Activated T-cell treated with anti-CD3 and anti-CD28 coated beads for 1 hour (primary cell): ENCODE measurements around the gene NBEAL1.
"Not testable (repeated sequence)": the region's sequence is repeated elsewhere in the genome, so short reads cannot be mapped to it uniquely, and the experiment has no call there.

Experiments
- DNase-seq: peaks from one replicate; pipeline ENCODE4 v3.0.0-alpha.2; 2020; ENCODE audit warnings: low read depth

Gene NBEAL1

DNA sequence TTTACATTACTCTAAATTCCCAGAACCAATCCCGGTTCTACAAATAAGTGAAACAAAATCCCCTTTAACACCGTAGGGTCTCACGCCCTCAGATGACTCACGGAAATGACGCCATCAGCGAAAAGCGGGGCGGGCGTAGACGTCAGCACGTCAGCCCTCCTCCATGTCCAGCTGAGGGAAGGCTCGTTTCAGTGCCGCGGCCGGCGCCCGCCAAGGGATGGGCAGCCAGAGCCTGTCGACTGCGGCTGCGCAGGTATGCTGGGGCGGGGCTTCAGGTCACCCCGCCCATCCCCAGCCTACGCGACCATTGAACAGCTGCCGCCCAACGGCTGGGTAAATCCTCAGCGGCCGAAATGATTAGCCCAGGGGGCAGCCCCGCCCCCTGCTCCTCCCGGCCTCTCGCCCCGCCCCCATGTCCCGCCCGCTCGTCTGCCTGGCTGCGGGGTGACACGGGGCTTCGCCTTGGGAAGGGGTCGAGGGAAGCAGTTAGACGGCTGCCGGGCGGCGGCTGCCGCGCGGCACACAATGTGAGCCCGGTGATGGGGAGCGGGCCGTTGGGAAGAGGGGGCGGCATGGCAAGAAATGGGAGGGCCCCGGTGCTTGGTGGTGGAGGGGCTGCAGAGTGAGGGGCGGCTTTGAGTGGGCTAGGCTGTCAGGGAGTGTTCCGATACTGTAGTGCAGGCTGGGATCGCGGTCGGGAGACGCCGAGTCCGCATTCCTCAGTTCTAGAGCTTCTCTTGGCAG lies at the start of gene NBEAL1:
Gene NBEAL1, plus strand, starts transcription at position 420 of the 744 bp plus-strand sequence. CDS start 1,510 bp downstream, outside the sequence.
- DNase-seq: peak; percentile 91

DNA sequence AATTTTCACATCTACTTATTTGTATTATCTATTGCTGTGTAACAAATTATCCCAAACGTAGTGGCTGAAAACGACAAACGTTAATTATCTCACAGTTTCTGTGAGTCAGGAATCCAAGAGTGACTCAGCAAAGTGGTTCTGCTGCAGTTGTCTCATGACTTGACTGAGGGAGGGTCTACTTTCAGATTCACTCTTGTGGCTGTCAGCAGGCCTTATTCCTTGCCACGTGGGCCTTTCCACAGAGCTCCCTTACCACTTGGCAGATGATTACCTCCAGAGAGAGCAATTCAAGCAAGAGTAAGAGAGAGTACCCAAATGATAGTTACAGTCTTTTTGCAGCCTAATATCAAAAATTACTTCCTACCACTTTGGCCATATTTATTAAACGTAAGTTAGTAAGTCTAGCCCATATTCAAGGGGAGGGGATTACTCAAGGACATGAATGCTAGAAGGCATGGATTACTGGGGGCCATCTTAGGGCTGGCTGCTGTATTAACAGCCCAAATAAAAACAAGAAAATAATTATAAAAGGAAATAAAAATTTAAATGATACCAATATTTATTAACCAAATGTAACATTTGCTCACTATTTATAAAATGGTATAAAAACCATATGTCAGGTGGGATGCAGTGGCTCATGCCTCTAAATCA lies 48.7 kb upstream of the NBEAL1 start:
- no peak for DNase-seq

DNA sequence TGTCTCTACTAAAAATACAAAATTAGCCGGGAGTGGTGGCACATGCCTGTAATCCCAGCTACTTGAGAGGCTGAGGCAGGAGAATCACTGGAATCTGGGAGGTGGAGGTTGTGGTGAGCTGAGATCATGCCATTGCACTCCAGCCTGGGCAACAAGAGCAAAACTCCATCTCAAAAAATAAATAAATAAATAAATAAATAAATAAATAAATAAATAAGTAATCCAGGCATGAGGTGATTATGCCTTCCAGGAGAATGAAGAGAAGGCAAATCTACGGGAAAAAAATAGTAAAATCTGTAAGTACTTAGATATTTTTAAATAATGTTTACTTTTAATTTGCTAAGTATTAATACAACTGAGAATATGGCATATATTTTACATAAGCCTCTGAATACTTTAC lies 45.3 kb upstream of the NBEAL1 start:
- not testable (repeated sequence) for DNase-seq

DNA sequence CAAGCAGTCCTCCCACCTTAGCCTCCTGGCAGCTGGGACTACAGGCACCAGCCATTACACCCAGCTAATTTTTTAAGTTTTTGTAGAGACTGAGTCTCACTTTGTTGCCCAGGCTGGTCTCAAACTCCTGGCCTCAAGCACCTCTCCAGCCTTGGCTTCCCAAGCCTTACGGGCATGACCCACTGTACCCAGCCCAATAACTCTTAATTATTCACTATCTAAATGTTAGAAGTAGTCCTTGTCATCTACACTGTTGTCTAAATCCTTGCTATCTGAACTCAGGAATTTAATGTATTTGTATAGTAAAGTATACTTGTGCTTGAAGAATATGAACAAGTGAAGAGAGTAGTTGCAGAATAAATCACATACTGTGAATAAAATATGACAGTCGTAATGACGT lies 37.9 kb upstream of the NBEAL1 start:
- DNase-seq: no peak

DNA sequence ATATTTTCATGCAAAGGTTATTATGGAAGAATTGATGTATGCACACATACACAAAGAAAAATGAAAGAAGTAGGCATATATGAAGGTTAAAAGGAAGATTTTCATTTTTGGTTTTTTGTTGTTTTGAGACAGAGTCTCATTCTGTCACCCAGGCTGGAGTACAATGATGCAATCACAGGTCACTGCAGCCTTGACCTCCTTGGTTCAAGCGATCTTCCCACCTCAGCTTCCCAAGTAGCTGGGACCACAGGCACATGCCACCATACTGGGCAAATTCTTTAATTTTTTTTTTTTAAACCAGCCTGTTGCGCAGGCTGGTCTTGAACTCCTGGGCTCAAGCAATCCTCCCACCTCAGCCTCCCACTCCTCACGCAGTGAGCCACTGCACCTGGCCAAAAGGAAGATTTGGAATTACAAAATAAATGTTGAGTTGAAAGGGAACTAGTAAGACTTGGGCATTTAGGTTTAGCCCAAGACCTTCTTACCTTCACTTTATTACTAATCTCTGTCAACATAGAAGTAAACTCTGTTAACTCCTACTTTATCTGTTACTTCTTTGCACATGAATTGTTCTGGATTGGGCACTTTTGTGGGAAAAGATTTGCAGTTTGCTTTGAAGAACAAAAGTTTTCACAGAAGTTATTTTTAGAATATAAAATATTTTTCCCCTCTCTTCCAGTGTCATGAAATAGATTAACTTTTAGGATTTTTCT lies 31.7 kb upstream of the NBEAL1 start:
- no peak for DNase-seq

DNA sequence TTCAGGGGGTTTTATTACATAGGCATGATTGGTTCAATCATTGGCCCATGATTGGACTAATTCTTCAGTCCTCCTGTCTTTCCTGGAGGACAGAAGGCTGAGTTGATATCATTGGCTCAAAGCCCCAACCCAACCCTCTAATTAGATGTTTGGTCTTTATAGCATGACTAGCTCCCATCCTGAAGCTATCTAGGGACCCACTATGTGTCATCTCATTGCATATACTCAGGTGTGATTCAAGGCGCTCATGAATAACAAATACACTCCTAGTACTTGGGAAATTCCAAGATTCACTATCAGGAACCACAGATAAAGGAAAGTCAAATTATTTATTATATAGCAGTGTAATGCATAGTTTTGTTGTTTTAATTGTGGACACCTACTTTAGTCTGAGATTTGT lies 24.9 kb upstream of the NBEAL1 start:
- DNase-seq: no peak

DNA sequence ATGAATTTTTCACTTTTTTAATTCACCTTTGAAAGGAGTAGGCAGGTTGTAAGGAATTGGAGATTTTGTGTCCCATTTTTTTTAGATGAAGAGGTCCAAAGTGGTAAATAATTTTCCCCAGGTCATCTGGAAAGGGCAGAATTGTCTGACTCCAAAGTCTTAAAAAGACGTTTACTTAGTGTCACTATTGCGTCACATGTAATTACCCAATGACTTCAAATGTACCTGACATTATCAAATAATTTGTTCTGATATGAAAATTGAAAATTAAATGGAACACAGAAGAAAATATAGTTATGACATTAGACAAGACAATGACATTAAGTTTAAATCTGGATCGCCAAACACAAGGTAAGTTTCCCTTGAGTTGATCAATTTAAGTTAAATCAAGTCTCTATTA lies 24.2 kb upstream of the NBEAL1 start:
- DNase-seq: no peak

DNA sequence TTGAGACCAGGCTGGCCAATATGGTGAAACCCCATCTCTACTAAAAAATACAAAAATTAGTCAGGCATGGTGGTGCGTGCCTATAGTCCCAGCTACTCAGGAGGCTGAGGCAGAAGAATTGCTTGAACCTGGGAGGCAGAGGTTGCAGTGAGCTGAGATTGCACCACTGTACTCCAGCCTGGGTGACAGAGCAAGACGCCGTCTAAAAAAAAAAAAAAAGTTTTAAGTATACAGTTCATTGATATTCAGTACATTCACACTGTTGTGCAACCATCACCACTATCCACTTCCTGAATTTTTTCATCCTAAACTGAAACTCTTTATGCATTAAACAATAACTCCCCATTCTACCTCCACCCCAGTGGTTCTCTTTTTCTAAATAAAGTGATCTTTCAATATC lies 17.6 kb upstream of the NBEAL1 start:
- not testable (repeated sequence) for DNase-seq

DNA sequence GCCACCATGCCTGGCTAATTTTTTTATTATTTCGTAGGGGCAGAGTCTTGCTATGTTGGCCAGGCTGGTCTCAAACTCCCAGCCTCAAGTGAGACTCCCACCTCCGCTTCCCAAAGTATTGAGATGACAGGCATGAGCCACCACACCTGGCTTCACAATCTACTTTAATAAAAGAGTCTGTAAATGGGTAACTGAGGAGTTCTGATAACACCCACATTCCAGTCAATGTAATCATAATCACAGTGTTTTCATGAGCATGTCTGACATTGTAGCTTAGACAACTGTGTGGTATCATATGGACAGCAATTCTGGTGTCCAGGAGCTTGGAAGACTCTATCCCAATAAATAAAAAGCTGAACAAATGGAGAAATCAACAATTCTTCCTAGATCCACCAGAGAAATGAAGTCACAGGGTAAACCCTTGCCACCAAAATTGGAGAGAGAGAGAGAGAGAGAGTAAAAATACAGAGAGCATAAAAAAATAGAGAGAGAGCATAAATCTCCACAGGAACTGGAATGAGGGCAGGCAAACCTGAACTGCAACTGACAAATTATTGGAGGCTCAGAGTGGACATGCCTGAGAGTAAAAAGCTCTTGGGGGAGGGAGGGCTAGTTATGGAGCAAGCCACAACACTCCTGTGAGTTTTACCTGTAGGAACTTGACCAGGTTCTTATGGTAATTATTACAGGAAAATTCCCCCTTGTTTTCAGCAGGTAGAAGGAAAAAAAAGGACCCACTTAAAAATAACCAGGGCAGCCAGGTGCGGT lies 12.4 kb upstream of the NBEAL1 start:
- no peak for DNase-seq

DNA sequence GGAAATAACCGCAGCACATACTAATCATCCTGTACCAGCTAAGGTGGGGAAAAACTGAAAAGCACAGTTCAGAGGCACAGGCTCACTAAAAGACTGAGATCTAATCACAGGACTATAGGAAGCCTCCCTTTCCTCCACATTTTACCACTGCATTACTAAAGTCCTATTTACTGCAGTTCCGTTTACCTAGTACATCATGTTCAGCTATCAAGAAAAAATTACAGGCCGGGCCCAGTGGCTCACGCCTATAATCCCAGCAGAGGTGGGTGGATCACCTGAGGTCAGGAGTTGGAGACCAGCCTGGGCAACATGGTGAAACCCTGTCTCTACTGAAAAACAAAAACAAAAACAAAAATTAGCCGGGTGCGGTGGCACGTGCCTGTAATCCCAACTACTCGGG lies 11.0 kb upstream of the NBEAL1 start:
- no peak for DNase-seq

DNA sequence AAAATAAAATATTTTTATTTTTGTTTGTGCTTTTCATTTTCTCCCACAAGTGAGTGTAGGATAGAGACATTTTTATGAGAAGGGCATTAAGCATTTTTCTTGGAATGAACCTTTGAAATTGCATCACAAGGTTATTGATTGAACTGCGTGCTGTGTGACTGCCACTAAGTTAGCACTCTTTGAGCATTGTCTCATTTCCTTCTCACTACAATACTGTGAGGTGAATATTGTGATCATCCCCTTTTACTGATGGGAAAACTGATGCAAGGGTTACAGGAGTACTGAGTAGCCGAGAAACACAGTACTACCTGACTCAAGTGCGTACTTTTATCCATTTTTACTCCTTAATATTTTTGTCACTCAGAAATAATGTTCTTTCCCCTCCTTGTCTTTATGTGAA lies 2.0 kb downstream of the NBEAL1 start:
- no peak for DNase-seq

DNA sequence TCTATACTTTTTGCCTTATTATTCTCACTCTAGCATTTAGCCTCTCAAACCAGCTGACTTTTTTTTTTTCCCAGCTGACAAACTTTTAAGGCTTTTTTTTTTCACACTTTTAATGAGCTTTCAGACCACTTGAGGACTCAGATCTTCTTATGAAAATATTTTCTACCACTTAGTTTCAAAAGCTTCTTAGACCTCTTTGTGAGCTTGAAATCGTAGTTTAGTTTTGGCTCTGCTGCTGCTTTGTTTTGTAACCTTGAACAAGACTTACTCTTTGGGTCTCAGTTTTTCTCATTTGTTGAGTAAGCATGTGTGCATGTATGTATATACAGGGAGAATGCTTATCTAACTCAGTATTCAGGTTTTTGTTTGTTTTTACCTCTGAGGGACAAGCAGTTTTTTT lies 3.5 kb downstream of the NBEAL1 start:
- no peak for DNase-seq

DNA sequence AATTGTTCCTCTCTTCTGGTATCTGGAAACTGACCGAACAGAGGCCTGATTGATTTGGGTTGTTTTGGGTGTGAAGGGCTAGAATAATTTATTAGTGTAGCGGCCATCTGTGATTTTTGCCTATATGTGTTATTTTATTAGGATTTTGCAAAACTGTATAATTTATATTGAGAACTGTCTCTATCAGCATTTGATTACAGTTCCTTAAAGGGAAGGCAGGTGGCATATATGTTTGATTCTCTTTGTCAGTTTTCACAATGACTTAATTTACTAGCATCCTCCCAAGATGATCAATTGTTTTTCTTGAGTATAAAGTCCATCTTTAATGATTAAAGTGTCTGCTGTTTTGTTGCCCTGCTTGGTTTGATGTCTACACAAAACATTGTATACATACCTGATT lies 4.5 kb downstream of the NBEAL1 start:
- no peak for DNase-seq

DNA sequence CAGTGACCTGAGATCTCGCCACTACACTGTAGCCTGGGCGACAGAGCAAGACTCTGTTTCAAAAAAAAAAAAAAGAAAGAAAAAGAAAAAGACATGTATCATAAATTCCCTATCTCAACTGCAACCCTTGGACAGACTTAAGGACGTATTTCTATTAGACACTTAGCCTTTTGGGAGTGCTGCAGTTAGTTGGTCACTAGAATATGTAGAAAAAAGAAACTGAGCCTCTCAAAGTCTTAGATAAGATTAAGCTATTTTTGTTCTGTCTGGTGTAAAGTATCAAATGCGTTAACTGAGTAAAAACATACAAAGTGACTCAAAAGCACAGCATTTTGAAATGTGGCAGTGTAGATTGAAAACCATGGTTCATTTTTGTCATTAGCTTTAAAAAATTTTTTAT lies 7.3 kb downstream of the NBEAL1 start:
- DNase-seq: no peak

DNA sequence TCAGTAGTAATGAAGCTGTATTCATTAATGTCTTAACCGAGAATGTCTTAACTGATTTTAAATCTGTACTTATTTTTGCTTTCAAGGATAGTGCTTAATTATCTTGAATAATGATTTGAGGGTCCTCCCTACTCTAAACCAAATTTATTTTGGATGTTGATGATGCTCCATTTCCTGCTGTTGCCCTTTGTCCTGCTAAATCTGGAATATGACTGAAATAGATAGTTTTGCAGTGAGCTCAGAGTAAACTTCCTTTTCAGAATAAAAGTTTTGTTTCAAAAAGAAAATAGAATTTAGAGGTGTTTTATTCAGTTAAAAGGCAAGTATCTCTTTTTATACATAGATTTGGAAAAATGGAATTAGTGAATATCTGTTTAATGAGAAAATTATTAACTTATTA lies 8.1 kb downstream of the NBEAL1 start:
- no peak for DNase-seq

DNA sequence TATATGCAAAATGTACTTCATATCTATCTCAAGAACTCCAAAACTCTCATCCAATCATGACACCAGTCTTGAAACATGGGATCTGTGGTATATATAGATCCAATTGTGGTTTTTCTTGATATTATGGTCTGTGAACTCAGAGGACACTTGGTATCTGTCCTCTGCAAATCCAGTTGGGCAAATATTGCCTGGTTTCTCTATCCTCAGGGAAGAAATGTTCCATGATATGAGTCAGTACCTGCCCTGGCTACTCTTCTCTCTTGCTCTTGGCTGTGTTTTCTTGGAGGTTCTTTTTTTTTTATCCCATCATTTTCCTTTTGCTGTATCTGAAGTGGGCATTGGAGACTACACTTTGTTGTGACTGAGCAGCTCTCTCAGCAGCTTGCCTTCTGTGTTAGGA lies 10.9 kb downstream of the NBEAL1 start:
- DNase-seq: no peak

DNA sequence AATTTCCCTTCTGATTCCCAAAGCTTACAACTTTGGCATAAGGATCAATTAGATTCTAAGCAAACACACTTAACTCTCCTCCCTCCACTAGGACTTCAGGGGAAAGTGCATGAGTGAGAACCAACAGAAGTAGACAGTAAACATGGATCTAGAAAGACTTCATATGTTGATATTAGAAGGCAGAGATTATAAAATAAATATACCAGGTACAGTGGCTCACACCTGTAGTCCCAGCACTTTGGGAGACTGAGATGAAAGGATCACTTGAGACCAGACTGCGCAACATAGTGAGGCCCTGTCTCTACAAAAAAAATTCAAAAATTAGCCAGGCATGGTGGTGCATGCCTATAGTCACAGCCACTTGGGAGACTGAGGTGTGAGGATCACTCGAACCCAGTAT lies 15.9 kb downstream of the NBEAL1 start:
- DNase-seq: no peak

DNA sequence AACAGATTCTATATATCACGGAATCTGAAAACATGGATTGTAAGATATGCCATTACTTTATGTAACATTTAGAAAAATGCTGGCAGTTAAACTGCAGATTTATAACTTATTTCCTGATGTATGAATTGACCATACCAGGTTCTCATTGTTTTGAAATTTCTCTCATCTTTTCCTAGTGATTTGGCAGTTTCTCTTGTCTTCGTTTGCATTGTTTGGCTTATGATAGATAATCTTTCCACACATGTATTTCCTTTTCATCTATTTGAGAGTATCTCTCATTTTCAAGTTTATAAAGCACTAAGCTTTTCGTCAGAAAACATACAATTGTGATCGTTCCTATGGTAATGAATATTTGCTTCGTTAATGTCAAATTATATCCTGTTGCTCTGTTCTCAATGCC lies 16.3 kb downstream of the NBEAL1 start:
- DNase-seq: no peak

DNA sequence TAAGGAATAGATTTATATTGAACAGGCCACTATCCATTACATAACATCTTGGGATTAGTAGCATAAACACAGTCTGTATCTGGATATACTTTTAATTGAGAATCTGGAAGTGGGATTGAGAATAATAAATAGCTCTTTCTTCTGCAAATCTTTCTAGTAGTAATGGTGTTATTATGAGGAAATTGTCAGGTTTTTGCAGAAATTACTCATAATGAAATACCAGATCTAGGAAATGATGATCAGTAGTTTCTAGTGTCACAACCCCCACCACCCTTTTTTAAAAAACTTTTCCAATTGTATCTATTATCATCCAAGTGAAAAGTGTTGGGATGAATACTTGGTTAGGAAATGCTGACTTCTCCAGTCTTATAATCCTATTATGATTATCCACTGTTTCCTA lies 18.7 kb downstream of the NBEAL1 start:
- no peak for DNase-seq

DNA sequence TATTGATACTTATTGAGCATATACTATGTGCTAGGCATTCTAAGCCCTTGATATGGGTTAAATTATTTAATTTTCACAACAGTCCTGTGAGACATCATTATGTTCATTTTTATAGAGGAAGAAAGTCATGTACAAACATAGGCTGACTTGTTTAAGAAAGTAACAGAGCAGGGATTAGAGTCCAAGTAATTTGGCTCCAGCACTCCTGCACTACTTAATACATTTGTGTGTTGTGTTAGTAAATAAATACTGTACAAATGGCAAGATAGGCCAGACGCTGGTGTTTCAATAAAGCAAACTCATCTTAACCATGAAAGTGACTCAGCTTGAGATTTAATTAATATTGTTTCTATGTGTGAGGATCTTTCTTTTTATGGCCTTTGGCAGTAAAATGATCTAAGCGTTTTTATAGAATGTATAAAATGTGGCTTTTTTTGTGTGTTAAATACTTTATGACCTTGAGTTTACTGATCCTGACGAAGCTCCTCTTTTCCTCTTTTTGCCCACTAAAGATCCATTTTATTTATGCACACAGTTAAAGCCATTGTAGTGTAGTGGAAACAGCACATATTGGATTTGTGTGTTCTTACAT lies 21.3 kb downstream of the NBEAL1 start:
- no peak for DNase-seq

DNA sequence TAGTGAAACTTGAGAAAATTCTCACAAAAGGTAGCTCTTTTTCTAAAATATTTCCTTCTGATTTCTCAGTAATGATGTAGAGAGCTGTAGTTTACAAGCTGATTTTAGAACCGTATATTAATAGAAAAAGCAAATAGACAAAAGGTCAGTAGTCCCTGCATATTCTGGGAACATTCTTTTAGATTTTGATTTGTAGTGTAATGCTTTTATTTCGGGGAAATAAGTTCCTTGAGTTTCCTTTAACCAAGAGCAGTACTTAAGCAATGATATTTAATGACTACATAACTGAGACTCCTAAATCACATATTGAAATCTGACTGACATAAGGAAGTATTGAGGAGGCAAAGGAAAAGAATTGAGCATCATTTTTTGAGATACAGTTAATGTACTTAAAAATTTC lies 22.4 kb downstream of the NBEAL1 start:
- no peak for DNase-seq

DNA sequence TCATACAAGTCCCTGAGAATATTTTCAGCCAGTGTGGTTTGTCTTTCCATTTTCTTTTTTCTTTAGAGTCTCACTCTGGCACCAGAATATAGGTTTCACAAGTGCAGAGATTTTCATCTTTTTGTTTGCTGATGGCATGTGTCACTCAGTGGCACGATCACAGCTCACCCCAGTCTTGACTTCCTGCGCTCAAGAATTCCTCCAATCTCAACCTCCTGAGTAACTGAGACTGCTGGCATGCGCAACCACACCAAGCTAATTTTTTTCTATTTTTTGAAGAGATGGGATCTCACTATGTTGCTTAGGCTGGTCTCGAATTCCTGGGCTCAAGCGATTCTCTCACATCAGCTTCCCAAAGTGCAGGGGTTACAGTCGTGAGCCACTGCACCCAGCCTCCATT lies 23.9 kb downstream of the NBEAL1 start:
- DNase-seq: no peak
